Thyroid gland (tissue), 4 donors: ENCODE measurements around the gene METAP2.

ENCODE experiments used
- POLR2A ChIP-seq, 2 donors: fragments of 450-650 bp; IDR thresholded peaks; one replicate each; pipeline ENCODE4 v1.6.1; 2017; ENCODE audit warnings: antibody characterized with exemption in 2 of 2, mild to moderate bottlenecking in 2 of 2, moderate library complexity in 1 of 2
- TF ChIP-seq, protein P1 (sequence below), 6 experiments: fragments of 200-600 bp in 3 of 6; fragments of 450-650 bp in 3 of 6; sonication (generic) in 3 of 6; IDR thresholded peaks; one replicate each; pipeline ENCODE4 v1.5.1; 2016 to 2019; ENCODE audit warnings: antibody characterized with exemption in 6 of 6, mild to moderate bottlenecking in 2 of 6, inconsistent platforms in 1 of 6, moderate library complexity in 1 of 6

DNA sequence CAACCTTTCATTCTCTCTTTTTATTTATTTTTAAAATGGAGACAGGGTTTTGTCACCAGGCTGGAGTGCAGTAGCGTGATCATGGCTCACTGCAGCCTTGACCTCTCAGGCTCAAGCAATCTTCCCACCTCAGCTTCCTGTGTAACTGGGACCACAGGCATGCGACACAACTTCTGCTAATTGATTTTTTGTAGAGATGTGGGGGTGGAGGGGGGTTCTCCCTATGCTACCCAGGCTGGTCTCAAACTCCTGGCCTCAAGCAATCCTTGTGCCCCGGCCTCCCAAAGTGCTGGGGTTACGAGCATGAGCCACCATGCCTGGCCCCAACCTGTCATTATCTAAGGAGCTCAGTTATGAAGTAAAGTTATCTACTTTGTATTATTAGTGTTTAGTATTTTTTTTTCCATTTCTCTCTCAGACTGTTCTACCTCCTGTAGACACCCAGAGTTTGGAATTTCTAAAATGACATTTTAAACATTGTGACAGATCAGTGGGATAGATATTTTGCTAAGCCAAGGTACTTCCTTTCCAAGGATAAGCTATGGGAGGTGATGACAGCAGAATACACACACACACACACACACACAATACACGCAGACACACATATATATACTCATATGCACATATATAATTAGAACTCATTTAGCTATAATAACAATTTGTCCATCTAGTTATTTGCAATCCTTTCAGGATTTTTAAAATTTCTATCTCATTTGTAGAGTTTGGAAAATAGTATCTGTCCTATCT, 79.4 kb downstream of the METAP2 start:
- TF ChIP-seq POLR2A (IDR thresholded peaks at IDR 0.05) = no peak
- TF ChIP-seq, protein P1, sequence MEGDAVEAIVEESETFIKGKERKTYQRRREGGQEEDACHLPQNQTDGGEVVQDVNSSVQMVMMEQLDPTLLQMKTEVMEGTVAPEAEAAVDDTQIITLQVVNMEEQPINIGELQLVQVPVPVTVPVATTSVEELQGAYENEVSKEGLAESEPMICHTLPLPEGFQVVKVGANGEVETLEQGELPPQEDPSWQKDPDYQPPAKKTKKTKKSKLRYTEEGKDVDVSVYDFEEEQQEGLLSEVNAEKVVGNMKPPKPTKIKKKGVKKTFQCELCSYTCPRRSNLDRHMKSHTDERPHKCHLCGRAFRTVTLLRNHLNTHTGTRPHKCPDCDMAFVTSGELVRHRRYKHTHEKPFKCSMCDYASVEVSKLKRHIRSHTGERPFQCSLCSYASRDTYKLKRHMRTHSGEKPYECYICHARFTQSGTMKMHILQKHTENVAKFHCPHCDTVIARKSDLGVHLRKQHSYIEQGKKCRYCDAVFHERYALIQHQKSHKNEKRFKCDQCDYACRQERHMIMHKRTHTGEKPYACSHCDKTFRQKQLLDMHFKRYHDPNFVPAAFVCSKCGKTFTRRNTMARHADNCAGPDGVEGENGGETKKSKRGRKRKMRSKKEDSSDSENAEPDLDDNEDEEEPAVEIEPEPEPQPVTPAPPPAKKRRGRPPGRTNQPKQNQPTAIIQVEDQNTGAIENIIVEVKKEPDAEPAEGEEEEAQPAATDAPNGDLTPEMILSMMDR (IDR thresholded peaks at IDR 0.05) = no peak
